ENCODE measurements around the gene LTB4R.

Gene LTB4R

GRCh38 chr14:24270537-24271133 is 40.7 kb upstream of the LTB4R start:
- Histone ChIP-seq H3K9me3 (no peaks in the 10 kb centered on the region), H3K4me3 (peak overlapping the region; percentile 91 to 93), H3K27me3 (no peaks in the 10 kb centered on the region), H3K4me1 (peaks cover 0 to 12% (median 8%) of the 10 kb centered on the region in 4 donors), H3K36me3 (peaks cover 13 to 45% (median 29%) of the 10 kb centered on the region in 3 donors), H3K27ac (peak overlapping the region; percentile 98)
- intact Hi-C loops (cut with DNase I; ENCODE audit: low total_unique reads), result no loop called here
- TF ChIP-seq CTCF (IDR thresholded peaks at IDR 0.05), result no peak
- DNase-seq, result no peak

- peak; percentile 77 to 91 for DNase-seq
- H3K36me3 ChIP-seq, result peaks cover 11 to 39% (median 23%) of the 10 kb centered on the region in 3 donors
- peak; percentile 75 to 77 for TF ChIP-seq CTCF (IDR thresholded peaks at IDR 0.05)
- intact Hi-C loops (cut with DNase I; ENCODE audit: low total_unique reads), result no loop called here
- H3K4me3 ChIP-seq, result peak within 1 kb of the TSS; percentile 91 to 93
- peak within 1 kb of the TSS; percentile 98 for H3K27ac ChIP-seq
- peaks cover 0 to 12% (median 8%) of the 10 kb centered on the region in 4 donors for H3K4me1 ChIP-seq
- no peaks in the 10 kb centered on the region for H3K9me3 ChIP-seq
- no peaks in the 10 kb centered on the region for H3K27me3 ChIP-seq
Measured at GRCh38 chr14:24271134-24271833, 40.0 kb upstream of the LTB4R start, which contains the start of gene RABGGTA. RABGGTA (minus strand) TSS chr14:24271597; CDS start chr14:24271115, 482 bp downstream.

GRCh38 chr14:24271834-24272263 is 39.5 kb upstream of the LTB4R start:
- intact Hi-C loops (cut with DNase I; ENCODE audit: low total_unique reads), result no loop called here
- TF ChIP-seq CTCF (IDR thresholded peaks at IDR 0.05), result no peak
- DNase-seq, result no peak

GRCh38 chr14:24272467-24272866 is 38.8 kb upstream of the LTB4R start:
- H3K36me3 ChIP-seq, result peaks cover 0 to 27% (median 13%) of the 10 kb centered on the region in 3 donors
- DNase-seq, result no peak
- intact Hi-C loops (cut with DNase I; ENCODE audit: low total_unique reads), result no loop called here
- H3K9me3 ChIP-seq, result no peaks in the 10 kb centered on the region
- H3K27me3 ChIP-seq, result no peaks in the 10 kb centered on the region
- no peak overlapping the region for H3K27ac ChIP-seq
- no peak for TF ChIP-seq CTCF (IDR thresholded peaks at IDR 0.05)
- H3K4me1 ChIP-seq, result peaks cover 0 to 12% (median 8%) of the 10 kb centered on the region in 4 donors
- no peak overlapping the region for H3K4me3 ChIP-seq

More at GRCh38 chr14:24271834-24272263, 39.5 kb upstream of the LTB4R start:
- Histone ChIP-seq H3K27ac (peak overlapping the region; percentile 98), H3K9me3 (no peaks in the 10 kb centered on the region), H3K36me3 (peaks cover 5 to 33% (median 18%) of the 10 kb centered on the region in 3 donors), H3K4me3 (peak overlapping the region; percentile 91 to 93), H3K27me3 (no peaks in the 10 kb centered on the region), H3K4me1 (peaks cover 0 to 12% (median 8%) of the 10 kb centered on the region in 4 donors)

- TF ChIP-seq CTCF (IDR thresholded peaks at IDR 0.05), result no peak
- Histone ChIP-seq H3K27me3 (no peaks in the 10 kb centered on the region), H3K27ac (no peak overlapping the region), H3K9me3 (no peaks in the 10 kb centered on the region), H3K36me3 (peaks cover 0 to 16% (median 6%) of the 10 kb centered on the region in 3 donors), H3K4me3 (no peak overlapping the region), H3K4me1 (peaks cover 0 to 12% (median 8%) of the 10 kb centered on the region in 4 donors)
- intact Hi-C loops (cut with DNase I; ENCODE audit: low total_unique reads), result no loop called here
- DNase-seq, result no peak
Measured at GRCh38 chr14:24273422-24273998, 37.8 kb upstream of the LTB4R start.
